Measurements from ENCODE around the gene RIC8B.

The RIC8B gene

DNA sequence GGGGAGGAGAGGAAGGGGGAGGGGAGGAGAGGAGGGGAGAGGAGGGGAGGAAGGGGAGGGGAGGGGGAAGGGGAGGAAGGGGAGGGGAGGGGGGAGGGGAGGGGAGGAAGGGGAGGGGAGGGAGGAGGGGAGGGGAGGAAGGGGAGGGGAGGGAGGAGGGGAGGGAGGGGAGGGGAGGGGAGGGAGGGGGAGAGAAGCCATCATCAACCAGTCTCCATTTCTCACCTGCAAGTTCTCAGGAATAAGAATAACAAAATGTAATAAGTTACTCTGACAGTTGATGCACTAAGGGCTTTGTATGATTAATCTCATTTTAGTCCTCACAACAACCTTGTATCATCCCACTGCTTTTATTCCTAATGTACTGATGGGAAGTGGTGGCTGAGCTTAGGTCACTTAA is 122.1 kb downstream of the RIC8B start:
- DNase-seq (ENCODE audit: low read depth) = no peak
- TF ChIP-seq, protein P1, sequence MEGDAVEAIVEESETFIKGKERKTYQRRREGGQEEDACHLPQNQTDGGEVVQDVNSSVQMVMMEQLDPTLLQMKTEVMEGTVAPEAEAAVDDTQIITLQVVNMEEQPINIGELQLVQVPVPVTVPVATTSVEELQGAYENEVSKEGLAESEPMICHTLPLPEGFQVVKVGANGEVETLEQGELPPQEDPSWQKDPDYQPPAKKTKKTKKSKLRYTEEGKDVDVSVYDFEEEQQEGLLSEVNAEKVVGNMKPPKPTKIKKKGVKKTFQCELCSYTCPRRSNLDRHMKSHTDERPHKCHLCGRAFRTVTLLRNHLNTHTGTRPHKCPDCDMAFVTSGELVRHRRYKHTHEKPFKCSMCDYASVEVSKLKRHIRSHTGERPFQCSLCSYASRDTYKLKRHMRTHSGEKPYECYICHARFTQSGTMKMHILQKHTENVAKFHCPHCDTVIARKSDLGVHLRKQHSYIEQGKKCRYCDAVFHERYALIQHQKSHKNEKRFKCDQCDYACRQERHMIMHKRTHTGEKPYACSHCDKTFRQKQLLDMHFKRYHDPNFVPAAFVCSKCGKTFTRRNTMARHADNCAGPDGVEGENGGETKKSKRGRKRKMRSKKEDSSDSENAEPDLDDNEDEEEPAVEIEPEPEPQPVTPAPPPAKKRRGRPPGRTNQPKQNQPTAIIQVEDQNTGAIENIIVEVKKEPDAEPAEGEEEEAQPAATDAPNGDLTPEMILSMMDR (IDR thresholded peaks at IDR 0.05; ENCODE audit: control insufficient read depth, extremely low read depth, insufficient read depth) = no peak
- no peak overlapping the region for H3K4me3 ChIP-seq (ENCODE audit: low read depth, low read length)

GRCh38 chr12:106897082-106897481 is 122.6 kb downstream of the RIC8B start:
- DNase-seq (ENCODE audit: low read depth) = peak; percentile 17
- no peak overlapping the region for H3K4me3 ChIP-seq (ENCODE audit: low read depth, low read length)
- TF ChIP-seq, protein P1 (IDR thresholded peaks at IDR 0.05; ENCODE audit: control insufficient read depth, extremely low read depth, insufficient read depth) = peak; percentile 47

DNA sequence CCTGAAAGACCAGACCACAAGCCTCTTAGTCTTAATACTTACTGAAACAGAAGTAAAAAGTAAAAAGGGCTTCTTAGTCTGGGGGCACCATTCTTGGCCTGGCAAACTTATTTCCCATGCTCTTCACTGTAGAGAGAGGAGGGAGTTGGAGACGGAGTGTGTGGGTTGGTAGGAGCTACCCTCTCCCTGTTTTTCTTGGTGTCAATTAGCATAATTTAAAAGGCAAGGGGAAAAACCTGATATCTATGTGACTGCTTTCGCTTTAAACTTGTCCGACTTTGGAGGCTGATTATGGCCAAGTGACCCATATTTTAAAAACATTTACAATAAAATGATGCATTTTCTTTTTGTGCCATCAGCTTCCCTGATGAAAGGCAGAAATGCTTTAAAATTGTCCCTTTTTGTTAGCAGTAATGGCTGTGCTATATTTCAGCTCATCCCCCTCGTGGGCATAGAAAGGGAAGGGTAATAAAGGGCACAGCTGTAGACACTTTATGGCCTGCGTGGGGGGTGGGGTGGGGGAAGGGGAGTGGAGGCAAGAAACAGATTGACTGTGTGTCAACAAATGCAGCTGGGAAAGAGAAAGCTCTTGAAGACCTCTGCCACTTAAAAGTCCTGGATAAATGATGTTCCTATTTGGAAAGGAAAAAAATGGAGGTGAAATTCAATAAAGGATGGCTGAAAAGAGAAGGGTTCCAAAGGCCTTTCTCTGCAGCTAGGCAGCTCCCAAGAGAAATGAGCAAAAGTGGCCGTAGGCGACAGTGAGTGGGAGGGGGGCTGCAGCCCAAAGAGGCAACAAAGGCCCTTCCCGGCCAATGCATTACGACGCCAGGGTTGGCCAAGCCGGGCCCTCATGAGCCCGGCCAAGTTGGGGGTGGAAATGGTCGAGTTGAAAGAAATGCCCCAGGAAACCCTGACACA is 123.8 kb downstream of the RIC8B start:
- H3K4me3 ChIP-seq (ENCODE audit: low read depth, low read length) = no peak overlapping the region
- DNase-seq (ENCODE audit: low read depth) = no peak
- TF ChIP-seq, protein P1 (IDR thresholded peaks at IDR 0.05; ENCODE audit: control insufficient read depth, extremely low read depth, insufficient read depth) = no peak

DNA sequence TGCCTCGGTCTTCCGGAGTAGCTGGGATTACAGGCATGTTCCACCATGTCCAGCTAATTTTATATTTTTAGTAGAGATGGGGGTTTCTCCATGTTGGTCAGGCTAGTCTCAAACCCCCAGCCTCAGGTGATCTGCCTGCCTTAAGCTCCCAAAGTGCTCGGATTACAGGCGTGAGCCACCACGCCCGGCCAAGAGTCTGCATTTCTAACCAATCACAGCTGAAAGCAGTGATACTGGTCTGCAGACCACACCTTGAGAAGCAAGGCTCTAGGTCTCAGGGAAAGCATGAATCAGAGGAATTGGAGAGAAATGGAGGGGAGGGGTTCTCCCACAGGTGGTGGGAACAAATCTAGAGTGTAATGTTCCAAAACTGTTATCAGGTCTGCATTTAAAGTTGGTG is 126.1 kb downstream of the RIC8B start:
- no peak for DNase-seq (ENCODE audit: low read depth)
- H3K4me3 ChIP-seq (ENCODE audit: low read depth, low read length) = no peak overlapping the region
- TF ChIP-seq, protein P1 (IDR thresholded peaks at IDR 0.05; ENCODE audit: control insufficient read depth, extremely low read depth, insufficient read depth) = no peak

GRCh38 chr12:106901276-106901675 is 126.8 kb downstream of the RIC8B start:
- DNase-seq (ENCODE audit: low read depth) = no peak
- H3K4me3 ChIP-seq (ENCODE audit: low read depth, low read length) = no peak overlapping the region
- TF ChIP-seq, protein P1 (IDR thresholded peaks at IDR 0.05; ENCODE audit: control insufficient read depth, extremely low read depth, insufficient read depth) = no peak

DNA sequence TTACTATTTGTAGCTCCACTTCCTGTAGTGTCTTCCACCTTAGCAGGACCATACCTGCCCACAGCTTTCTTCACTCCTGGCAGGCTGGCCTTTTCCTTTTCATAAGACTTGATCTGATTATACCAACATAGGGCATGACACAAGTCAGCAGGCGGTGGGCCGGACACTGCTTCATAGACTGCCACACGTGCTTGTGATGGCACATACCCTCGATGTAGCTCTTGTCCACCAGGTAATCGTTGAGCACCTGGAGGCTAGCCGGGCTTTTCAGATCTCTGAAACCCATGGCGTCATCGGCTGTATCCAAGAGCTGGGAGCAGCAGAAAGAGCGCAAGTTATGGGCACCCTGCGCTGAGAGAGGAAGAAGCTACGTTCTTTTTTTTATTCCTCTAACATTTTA is 127.6 kb downstream of the RIC8B start:
- DNase-seq (ENCODE audit: low read depth) = no peak
- TF ChIP-seq, protein P1 (IDR thresholded peaks at IDR 0.05; ENCODE audit: control insufficient read depth, extremely low read depth, insufficient read depth) = no peak
- H3K4me3 ChIP-seq (ENCODE audit: low read depth, low read length) = no peak overlapping the region

Data from LNCaP clone FGC (cell line).